Astrocyte of the cerebellum (primary cell): ENCODE results near the gene SH3PXD2B.

Experiments used
- DNase-seq: peaks from one replicate; pipeline ENCODE4 v3.0.0-alpha.2; 2011; ENCODE audit warnings: low read depth
- H3K4me3 ChIP-seq: 2 replicates; pipeline ENCODE4 v1.5.1; 2011; ENCODE audit warnings: mild to moderate bottlenecking, low read depth, low read length, moderate library complexity
- in situ Hi-C: cut with HindIII; loops from 2 replicates; pipeline ENCODE4 v1.10.0; 2017; ENCODE audit warnings: low sequenced_read_pairs
- TF ChIP-seq, protein P1 (sequence below): IDR thresholded peaks from 2 replicates; pipeline ENCODE4 v1.5.1; 2012; ENCODE audit warnings: low read length, low read depth, moderate library complexity, mild to moderate bottlenecking; ENCODE audit errors: missing control alignments

The SH3PXD2B gene

DNA sequence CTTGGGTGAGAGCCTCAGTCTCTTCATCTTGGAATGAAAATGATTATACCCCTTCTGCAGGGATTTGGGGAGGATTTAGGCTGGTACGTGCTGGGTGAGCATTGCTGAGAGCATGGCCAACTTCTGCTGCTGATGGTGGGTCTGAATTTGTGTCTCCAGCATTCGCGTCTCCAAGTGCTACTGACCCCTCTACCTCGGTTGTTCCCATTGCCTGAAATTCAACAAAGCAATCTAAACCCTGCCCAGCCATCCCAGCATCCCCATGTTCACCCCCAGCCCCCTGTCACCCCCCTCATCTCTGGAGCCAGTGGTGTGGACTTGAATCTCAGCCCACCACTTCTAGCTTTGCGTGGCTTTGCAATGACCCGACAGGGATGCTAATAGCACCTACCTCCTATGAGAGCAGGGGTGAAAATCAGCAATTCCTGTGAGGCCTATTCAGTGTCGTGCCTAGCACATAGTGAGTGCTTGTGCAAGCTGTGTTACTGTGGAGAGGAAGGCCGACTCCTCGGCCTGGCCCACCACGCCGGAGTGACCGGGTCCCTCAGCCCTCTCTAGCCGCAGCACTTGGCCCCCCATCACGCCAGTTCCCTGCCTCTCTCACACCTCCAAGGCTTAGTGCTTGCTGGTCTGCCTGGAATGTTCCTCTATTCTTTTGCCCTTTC, 43.4 kb upstream of the SH3PXD2B start:
- TF ChIP-seq, protein P1, sequence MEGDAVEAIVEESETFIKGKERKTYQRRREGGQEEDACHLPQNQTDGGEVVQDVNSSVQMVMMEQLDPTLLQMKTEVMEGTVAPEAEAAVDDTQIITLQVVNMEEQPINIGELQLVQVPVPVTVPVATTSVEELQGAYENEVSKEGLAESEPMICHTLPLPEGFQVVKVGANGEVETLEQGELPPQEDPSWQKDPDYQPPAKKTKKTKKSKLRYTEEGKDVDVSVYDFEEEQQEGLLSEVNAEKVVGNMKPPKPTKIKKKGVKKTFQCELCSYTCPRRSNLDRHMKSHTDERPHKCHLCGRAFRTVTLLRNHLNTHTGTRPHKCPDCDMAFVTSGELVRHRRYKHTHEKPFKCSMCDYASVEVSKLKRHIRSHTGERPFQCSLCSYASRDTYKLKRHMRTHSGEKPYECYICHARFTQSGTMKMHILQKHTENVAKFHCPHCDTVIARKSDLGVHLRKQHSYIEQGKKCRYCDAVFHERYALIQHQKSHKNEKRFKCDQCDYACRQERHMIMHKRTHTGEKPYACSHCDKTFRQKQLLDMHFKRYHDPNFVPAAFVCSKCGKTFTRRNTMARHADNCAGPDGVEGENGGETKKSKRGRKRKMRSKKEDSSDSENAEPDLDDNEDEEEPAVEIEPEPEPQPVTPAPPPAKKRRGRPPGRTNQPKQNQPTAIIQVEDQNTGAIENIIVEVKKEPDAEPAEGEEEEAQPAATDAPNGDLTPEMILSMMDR = no peak
- in situ Hi-C loops = no loop called here
- no peak overlapping the region for H3K4me3 ChIP-seq
- no peak for DNase-seq

DNA sequence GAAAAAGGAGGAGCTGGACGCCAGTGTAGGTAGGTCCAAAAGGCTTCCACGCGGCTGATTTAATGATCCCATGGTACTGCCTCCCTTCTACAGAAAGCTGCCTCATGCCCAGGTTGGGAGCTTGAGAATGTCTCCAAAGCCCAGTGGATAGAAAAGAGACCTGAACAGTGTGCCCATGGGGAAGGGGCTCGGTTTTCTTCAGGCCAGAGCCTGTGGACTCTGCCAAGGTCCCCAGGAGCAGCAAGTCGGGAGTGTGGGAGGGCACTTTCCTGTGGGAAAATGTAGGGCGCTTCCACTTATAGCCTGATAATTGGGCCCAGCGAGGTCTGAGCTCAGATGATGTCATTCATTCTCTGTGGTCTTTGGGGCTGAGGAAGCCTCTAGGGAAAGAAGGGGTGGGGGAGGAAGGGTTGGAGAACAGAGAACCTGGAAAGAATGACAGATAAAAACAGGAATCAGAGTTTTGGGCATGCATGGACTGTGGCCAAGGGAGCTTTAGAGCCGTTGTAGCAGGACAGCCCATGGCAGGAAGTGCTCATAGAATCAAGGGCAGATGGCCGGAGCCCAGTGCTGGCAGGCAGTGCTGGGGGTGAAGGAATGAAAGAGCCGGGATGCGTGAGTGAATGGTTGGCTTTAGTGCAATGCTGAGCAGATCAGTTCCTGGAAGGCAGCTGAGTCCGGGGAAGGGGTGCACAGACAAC, 42.5 kb upstream of the SH3PXD2B start:
- TF ChIP-seq, protein P1 = no peak
- in situ Hi-C loops = no loop called here
- H3K4me3 ChIP-seq = no peak overlapping the region
- DNase-seq = no peak

DNA sequence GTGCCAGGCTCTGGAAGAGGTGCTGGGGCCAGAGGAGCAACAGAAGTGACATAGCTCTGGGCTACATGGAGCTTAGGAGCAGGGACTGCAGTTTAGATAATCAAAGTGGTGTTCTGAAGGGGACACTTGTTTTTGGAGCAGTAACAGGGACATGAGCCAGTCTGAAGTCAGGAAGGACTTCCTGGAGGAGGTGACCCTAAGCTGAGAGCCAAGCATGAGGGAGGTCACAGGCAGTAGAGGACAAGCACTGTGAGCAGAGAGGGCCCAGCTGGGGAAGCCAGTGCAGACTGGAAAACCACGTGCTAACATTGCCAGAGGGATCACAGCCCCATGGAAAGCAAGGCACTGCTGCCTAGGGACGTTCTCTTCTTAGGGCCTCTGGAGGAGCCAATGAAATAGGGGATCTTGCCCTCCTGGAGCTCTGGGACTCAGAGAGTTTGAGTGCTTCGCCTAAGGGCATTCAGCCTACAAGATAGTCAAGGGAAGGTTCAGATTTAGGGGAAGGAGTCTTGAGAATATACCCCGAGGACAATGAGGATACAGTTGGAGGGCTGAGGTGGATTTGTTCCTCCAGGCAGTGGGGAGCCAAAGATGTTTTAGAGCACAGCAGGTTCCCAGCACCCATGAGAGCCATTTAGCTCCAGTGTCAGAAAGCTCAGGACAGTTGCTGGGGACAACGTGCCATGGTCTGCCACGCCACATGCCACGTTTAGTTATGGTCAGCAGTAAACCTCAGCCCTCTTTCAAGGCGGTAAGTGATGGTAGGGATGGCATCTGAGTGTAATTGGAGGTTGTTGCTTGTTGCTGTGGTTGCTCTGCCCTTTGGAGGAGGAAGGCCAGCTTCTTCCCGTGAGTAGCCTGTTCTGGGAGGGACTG, 40.5 kb upstream of the SH3PXD2B start:
- TF ChIP-seq, protein P1 = no peak
- no peak overlapping the region for H3K4me3 ChIP-seq
- in situ Hi-C loops = no loop called here
- DNase-seq = no peak

DNA sequence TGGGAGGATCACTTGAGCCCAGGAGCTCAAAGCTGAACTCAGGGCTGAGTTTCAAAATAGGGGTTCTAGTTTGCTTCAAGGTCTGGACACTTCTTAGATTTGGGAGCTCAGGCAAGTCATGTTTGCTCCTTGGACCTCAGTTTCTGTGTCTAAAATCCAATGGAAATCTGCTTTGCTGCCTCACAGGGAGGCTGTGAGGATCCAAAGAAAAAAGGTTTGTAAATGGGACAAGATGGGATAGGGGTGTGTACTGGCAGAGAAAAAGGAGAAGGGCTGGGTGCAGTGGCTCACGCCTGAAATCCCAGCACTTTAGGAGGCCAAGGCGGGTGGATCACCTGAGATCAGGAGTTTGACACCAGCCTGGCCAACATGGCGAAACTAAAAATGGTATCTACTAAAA, 39.6 kb upstream of the SH3PXD2B start:
- in situ Hi-C loops = no loop called here
- TF ChIP-seq, protein P1 = no peak
- no peak for DNase-seq
- H3K4me3 ChIP-seq = no peak overlapping the region

DNA sequence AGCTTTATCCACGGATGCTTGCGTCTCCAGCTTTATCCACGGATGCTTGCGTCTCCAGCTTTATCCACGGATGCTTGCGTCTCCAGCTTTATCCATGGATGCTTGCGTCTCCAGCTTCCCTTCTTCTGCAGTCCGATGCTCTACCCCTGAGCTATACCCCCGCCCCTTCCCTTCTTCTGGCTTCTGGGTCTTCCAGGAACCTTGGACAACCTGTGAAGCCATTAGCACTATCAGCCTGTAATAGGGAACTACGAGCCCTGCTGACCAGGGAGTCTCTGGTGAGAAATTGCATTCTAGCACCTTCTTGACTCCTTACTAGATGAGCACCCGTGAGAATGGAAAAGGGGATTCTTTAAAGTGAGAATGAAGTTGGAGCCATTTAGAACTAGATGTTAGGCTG, 39.1 kb upstream of the SH3PXD2B start:
- TF ChIP-seq, protein P1 = no peak
- no peak overlapping the region for H3K4me3 ChIP-seq
- in situ Hi-C loops = no loop called here
- DNase-seq = no peak

DNA sequence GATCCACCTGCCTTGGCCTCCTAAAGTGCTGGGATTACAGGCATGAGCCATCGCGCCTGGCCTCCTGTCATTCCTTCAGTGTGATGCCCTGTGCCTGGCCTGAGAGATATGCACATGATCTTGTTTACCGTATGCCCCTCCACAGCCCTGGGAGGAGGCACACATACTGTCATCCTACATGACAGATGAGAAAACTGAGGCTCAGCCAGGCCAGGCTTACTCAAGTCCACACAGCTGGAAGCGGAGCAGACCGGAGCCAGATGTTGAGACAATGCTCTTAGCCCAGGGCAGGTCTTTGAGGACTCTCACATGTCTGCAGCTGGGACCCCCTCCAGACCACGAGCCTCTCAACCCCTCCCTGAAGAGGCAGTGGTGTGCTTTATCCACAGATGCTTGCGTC, 38.7 kb upstream of the SH3PXD2B start:
- in situ Hi-C loops = no loop called here
- no peak overlapping the region for H3K4me3 ChIP-seq
- DNase-seq = no peak
- TF ChIP-seq, protein P1 = no peak
